ENCODE results near the gene SYTL3. TPM values are rescaled to one million over a fixed set of nuclear protein-coding genes. Genes with fewer than 3 reads are reported as not detected.

Gene SYTL3
- total and polyA plus RNA-seq, 3 donors from 2014 or later: 7.0 to 11.0 (median 10.2) TPM

DNA sequence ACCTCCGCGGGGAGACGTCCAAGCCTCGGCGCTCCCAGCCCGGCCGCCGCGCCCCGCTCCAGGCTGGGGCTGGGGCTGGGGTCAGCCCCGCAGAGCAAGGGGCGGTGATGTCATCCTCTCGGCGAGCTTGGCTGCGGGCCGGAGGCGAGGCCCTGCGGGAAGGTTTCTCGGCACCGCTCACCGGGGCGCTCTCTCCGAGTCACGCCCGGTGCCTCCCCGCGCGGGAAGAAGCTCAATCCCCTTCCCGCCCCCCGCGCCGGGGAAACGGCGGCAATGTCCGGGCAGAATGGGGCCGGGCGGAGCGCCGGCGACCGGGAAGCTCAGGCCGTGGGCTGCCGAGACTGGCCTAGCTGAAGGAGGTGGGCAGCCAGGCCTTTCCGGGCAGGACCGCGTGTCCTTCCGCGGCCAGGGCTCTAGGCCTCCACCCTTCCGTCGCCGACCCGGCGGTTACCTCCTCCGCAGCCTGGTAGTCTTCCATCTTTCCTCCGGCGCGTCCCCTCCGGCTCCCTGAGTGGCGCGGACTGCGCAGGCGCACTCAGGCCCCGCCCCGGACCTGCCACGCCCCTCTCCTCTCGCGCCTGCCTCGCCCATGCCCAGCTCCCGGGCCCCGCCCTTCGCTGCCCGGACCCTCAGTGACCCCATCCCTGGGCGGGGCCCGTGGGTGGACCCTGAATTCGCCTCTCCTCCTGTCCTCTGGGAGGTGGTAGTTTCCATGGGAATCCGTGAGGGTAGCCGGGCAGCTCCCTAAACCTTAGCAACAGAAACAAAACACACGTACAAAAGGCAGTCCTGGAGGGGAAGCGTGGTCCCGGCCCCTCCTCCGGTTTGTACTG is 5.4 kb upstream of the SYTL3 start, which contains the start of gene DYNLT1:
DYNLT1 (minus strand) TSS at position 513 of the 833 bp plus-strand sequence; CDS start at position 478, 35 bp downstream.
- DNase-seq: peak; percentile 95
- Histone ChIP-seq H3K27ac (peak within 1 kb of the TSS; percentile 88 to 95), H3K27me3 (no peaks in the 10 kb centered on the region), H3K4me3 (peak within 1 kb of the TSS; percentile 79 to 95), H3K4me1 (peaks cover 23% of the 10 kb centered on the region), H3K9me3 (no peaks in the 10 kb centered on the region), H3K36me3 (ENCODE audit: low read depth, missing control alignments) (no peaks in the 10 kb centered on the region)
- intact Hi-C loops (cut with DNase I; ENCODE audit: low total_unique reads): no loop called here
- WGBS, 2 donors: 0 to 1% methylated on average over 3 to 48 of the region's 81 CpGs
- TF ChIP-seq, protein P1, sequence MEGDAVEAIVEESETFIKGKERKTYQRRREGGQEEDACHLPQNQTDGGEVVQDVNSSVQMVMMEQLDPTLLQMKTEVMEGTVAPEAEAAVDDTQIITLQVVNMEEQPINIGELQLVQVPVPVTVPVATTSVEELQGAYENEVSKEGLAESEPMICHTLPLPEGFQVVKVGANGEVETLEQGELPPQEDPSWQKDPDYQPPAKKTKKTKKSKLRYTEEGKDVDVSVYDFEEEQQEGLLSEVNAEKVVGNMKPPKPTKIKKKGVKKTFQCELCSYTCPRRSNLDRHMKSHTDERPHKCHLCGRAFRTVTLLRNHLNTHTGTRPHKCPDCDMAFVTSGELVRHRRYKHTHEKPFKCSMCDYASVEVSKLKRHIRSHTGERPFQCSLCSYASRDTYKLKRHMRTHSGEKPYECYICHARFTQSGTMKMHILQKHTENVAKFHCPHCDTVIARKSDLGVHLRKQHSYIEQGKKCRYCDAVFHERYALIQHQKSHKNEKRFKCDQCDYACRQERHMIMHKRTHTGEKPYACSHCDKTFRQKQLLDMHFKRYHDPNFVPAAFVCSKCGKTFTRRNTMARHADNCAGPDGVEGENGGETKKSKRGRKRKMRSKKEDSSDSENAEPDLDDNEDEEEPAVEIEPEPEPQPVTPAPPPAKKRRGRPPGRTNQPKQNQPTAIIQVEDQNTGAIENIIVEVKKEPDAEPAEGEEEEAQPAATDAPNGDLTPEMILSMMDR (IDR thresholded peaks at IDR 0.05): no peak
- TF ChIP-seq POLR2A (IDR thresholded peaks at IDR 0.05): peak; percentile 80

DNA sequence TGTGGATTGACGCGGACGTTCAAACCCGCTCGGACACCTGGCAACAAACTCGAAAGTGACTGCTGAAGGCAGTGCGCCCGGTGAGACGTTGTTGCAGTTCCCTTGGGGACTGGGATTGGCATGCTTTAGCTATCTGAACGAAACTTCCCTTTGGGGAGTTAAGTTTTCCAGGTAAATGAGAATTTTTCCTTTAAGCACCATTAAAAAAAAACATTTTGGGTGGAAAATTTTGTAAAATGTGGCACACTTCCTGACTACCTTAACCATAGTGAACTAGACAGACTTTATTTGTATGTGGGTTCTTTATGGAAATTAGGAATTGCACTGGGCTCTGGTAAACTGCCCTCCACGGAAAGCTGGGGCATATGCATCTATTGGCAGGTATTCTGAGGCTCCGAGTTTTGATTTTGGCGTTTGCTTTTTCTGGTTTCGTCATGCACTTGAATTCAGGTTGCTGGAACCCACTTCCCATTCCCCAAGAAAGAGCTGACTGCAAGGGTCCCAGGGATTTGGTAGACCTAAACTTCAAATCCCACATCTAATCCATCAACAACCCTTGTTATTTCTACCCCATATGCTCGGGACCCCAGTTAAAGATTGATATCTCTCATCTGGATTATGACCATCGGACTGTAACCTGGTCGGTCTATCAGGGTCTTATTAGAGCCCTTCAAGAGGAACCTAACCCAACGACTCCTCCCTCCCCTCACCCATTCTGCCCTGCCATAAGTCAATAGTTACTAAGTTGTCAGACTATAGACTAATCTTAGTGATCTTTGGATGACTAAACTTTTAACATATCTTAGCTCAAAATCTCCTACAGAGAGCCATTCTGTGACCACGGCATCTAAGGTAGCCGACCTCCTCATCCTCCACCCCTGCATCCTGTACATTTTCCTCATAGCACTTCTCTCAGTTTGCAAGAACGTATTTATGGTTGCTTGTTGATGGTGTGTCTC is 4.5 kb upstream of the SYTL3 start:
- TF ChIP-seq, protein P1 (IDR thresholded peaks at IDR 0.05): no peak
- no peak for TF ChIP-seq POLR2A (IDR thresholded peaks at IDR 0.05)
- DNase-seq: no peak
- Histone ChIP-seq H3K4me3 (peak overlapping the region; percentile 79 to 95), H3K4me1 (peaks cover 21% of the 10 kb centered on the region), H3K27me3 (no peaks in the 10 kb centered on the region), H3K36me3 (ENCODE audit: low read depth, missing control alignments) (no peaks in the 10 kb centered on the region), H3K27ac (peak overlapping the region; percentile 88 to 95), H3K9me3 (no peaks in the 10 kb centered on the region)
- intact Hi-C loops (cut with DNase I; ENCODE audit: low total_unique reads): no loop called here
- WGBS, 2 donors: 20 to 33% methylated on average over 21 of the region's 21 CpGs

DNA sequence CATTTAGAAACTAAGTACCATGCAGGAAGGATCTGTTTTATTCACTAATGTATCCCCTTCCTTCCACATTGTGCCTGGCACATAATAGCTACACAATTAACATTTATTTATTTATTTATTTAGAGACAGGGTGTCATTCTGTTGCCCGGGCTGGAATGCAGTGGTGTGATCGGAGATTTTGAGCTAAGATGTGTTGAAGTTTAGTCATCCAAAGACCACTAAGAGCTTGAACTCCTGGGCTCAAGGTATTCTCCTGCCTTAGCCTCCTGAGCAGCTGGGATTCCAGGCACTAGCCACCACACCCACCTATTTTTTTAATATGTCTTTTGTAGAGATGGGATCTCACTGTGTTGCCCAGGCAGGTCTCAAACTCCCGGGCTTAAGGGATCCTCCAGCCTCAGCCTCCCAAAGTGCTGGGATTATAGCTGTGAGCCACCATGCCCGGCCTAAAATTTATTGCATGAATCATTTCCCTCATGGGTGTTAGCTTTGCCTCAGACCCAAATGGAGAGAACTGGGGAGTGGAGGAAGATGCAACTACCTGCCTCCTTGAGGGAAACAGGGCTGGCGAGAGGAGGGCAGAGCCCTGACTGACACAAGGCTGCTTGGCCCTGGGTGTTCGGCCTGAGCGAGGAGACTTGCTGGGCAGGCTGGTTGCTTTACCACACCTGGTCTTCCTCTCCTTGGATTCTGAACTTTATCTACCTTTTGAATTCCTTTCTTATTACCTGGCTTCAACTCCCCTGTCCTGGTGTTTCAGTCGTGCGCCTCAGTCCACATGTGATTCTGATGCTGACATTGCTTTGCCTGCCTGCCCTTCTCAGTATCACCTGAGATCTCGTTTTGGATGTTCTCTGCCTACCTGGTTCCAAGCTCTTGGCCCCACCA is 3.6 kb upstream of the SYTL3 start:
- Histone ChIP-seq H3K27ac (no peak overlapping the region), H3K36me3 (ENCODE audit: low read depth, missing control alignments) (no peaks in the 10 kb centered on the region), H3K27me3 (no peaks in the 10 kb centered on the region), H3K9me3 (no peaks in the 10 kb centered on the region), H3K4me1 (peaks cover 20% of the 10 kb centered on the region), H3K4me3 (no peak overlapping the region)
- 74 to 83% methylated on average over 9 to 10 of the region's 10 CpGs for WGBS, 2 donors
- TF ChIP-seq, protein P1 (IDR thresholded peaks at IDR 0.05): no peak
- TF ChIP-seq POLR2A (IDR thresholded peaks at IDR 0.05): no peak
- intact Hi-C loops (cut with DNase I; ENCODE audit: low total_unique reads): no loop called here
- no peak for DNase-seq

DNA sequence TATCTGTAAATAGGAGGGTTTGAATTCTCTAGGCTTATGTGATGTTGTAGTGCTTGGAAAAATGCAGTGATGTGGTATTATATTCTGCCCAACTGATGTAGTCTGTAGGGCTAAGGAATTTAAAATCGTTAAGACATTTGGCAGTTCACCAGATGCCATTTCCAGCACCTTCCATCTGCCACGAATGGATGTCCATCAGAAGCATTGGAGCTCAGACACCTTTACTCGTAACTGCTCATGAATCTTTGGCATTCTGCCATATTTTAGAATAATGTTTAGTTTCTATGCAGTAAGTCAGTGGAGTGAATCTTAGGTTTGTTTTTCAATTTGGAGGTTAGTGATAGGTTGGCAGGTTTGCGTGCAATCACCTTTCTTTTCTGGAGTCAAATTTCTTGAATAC is 2.4 kb upstream of the SYTL3 start:
- Histone ChIP-seq H3K27ac (no peak overlapping the region), H3K36me3 (ENCODE audit: low read depth, missing control alignments) (no peaks in the 10 kb centered on the region), H3K9me3 (no peaks in the 10 kb centered on the region), H3K27me3 (no peaks in the 10 kb centered on the region), H3K4me3 (no peak overlapping the region), H3K4me1 (peaks cover 12% of the 10 kb centered on the region)
- 69 to 72% methylated on average over 4 of the region's 4 CpGs for WGBS, 2 donors
- TF ChIP-seq, protein P1 (IDR thresholded peaks at IDR 0.05): no peak
- intact Hi-C loops (cut with DNase I; ENCODE audit: low total_unique reads): no loop called here
- no peak for DNase-seq
